ENCODE results near the gene WDR64. TPM values are rescaled to one million over a fixed set of nuclear protein-coding genes. Genes with fewer than 3 reads are reported as not detected.
"Not testable (repeated sequence)": the region's sequence is repeated elsewhere in the genome, so short reads cannot be mapped to it uniquely, and the experiment has no call there.

Gene WDR64
- total and polyA plus RNA-seq, 7 donors = 0.09 TPM; not detected in 6

DNA sequence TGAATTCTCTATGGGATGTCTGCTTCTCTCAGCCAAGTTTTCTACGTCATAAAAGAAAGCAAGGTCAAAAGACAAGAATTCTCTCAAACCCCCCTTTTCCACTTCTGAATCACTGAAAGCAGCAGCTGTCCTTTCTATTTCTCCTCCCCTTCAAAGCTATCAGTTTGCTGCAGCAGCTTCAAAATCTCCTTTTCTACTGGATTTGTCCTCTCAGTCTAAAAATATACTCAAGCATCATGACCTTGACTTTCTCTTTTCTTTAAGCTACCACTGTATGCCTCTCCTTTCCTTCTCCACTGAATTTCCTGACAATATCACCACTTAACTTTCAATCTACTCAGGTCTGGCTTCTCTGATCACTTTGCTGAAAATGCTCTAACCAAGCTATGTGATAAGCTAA is 1.9 kb downstream of the WDR64 start:
- Histone ChIP-seq H3K4me3 (no peak overlapping the region), H3K4me1 (no peaks in the 10 kb centered on the region), H3K36me3 (no peaks in the 10 kb centered on the region), H3K9me3 (no peaks in the 10 kb centered on the region), H3K27ac (no peak overlapping the region), H3K27me3 (no peaks in the 10 kb centered on the region)
- intact Hi-C loops (cut with DNase I) = no loop called here
- TF ChIP-seq POLR2A (IDR thresholded peaks at IDR 0.05) = no peak
- TF ChIP-seq POLR2AphosphoS5 (IDR thresholded peaks at IDR 0.05) = no peak
- no peak for TF ChIP-seq EP300 (IDR thresholded peaks at IDR 0.05)
- TF ChIP-seq, protein P1, sequence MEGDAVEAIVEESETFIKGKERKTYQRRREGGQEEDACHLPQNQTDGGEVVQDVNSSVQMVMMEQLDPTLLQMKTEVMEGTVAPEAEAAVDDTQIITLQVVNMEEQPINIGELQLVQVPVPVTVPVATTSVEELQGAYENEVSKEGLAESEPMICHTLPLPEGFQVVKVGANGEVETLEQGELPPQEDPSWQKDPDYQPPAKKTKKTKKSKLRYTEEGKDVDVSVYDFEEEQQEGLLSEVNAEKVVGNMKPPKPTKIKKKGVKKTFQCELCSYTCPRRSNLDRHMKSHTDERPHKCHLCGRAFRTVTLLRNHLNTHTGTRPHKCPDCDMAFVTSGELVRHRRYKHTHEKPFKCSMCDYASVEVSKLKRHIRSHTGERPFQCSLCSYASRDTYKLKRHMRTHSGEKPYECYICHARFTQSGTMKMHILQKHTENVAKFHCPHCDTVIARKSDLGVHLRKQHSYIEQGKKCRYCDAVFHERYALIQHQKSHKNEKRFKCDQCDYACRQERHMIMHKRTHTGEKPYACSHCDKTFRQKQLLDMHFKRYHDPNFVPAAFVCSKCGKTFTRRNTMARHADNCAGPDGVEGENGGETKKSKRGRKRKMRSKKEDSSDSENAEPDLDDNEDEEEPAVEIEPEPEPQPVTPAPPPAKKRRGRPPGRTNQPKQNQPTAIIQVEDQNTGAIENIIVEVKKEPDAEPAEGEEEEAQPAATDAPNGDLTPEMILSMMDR (IDR thresholded peaks at IDR 0.05) = no peak
- 69 to 75% methylated on average over 1 of the region's 1 CpG for WGBS, 2 donors
- DNase-seq = no peak

DNA sequence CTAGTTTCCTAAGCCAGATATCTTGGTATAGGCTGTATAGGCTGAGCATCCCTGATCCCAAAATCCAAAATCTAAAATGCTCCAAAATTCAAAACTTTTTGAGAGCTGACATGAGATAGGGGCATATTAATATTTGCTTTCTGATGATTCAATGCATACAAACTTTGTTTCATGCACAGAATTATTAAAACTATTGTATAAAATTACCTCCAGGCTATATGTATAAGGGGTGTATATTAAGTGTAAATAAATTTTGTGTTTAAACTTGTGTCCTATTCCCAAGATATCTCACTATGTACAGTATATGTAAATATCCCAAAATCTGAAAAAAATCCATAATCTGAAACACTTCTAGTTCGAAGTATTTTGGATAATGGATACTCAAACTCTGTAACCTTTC is 2.6 kb downstream of the WDR64 start:
- no peak overlapping the region for H3K27ac ChIP-seq
- DNase-seq = no peak
- intact Hi-C loops (cut with DNase I) = no loop called here
- WGBS, 2 donors = 82 to 91% methylated on average over 1 of the region's 1 CpG
- H3K36me3 ChIP-seq = no peaks in the 10 kb centered on the region
- no peaks in the 10 kb centered on the region for H3K4me1 ChIP-seq
- no peak overlapping the region for H3K4me3 ChIP-seq
- no peaks in the 10 kb centered on the region for H3K27me3 ChIP-seq
- TF ChIP-seq, protein P1 (IDR thresholded peaks at IDR 0.05) = no peak
- TF ChIP-seq POLR2A (IDR thresholded peaks at IDR 0.05) (no peak), POLR2AphosphoS5 (IDR thresholded peaks at IDR 0.05) (no peak), EP300 (IDR thresholded peaks at IDR 0.05) (no peak)
- H3K9me3 ChIP-seq = no peaks in the 10 kb centered on the region

DNA sequence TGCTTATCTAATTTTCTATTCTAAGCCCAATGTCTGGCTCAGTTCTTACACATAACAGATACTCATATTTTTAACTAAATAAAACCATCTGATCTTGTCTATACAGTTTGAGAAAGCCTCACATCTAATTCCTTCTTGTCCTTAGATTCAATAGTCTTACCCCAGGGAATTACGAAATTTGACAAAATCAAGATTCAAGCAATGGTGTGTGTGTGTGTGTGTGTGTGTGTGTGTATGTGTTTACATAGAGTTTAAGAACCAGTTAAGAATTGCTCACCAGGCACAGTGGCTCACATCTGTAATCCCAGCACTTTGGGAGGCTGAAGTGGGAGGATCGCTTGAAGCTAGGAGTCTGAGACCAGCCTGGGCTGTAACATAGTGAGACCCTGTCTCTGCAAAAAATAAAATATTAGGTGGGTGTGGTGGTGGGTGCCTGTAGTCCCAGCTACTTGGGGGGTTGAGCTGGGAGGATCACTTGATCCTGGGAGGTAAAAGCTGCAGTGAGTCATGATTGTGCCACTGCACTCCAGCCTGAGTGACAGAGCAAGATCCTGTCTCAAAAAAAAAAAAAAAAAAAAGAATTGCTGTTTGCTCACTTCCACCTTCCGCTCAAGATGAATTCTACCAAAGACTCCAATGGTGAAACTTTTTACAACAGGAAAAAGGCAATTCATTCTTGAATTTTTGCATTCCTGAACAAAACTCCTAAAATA is 6.2 kb downstream of the WDR64 start:
- no peak overlapping the region for H3K27ac ChIP-seq
- TF ChIP-seq POLR2AphosphoS5 (IDR thresholded peaks at IDR 0.05) (no peak), POLR2A (IDR thresholded peaks at IDR 0.05) (no peak), EP300 (IDR thresholded peaks at IDR 0.05) (no peak)
- TF ChIP-seq, protein P1 (IDR thresholded peaks at IDR 0.05) = no peak
- intact Hi-C loops (cut with DNase I) = no loop called here

DNA sequence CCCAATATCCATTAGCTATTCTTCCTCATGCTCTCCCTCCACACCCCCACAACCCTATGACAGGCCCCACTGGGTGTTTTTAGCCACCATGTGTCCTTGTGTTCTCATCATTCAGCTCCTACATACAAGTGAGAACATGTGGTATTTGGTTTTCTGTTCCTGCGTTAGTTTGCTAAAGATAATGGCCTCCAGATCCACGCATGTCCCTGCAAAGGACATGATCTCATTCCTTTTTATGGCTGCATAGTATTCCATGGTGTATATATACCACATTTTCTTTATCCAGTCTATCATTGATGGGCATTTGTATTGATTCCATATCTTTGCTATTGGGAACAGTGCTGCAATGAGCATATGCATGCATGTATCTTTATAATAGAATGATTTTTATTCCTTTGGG is 6.9 kb downstream of the WDR64 start:
- H3K4me1 ChIP-seq; H3K27me3 ChIP-seq; H3K36me3 ChIP-seq; H3K27ac ChIP-seq; H3K4me3 ChIP-seq; H3K9me3 ChIP-seq; intact Hi-C loops (cut with DNase I); DNase-seq: not testable (repeated sequence)
- 94 to 95% methylated on average over 2 of the region's 2 CpGs for WGBS, 2 donors

More for the DNA sequence above, 6.2 kb downstream of the WDR64 start:
- Histone ChIP-seq H3K27me3 (no peaks in the 10 kb centered on the region), H3K9me3 (no peaks in the 10 kb centered on the region), H3K36me3 (no peaks in the 10 kb centered on the region), H3K4me3 (no peak overlapping the region), H3K4me1 (no peaks in the 10 kb centered on the region)
- 75 to 90% methylated on average over 3 of the region's 3 CpGs for WGBS, 2 donors
- no peak for DNase-seq

DNA sequence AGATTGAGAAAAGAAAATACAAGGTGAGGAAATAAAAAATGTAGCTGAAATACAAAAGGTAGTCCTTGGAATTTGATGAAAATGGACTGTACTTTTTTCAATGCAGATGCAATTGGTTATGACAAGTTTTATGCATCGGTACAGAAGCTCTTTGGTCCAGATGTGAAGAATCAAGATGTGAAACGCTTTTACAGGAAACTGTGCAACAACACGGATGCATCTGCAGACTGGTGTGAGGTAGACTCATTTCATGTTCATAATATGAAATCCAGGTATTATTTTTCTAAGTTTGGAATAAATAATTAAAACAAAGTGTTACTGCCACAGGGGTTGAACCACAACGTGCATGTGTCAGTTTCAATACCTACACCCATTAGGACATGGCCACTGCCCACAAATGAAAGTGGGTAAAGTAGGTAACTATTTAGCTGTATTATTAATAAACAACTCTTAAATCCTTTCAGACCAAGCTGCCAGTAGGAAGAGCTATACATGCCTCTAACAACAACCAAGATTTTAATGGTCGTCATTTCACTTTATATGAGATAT is 8.4 kb downstream of the WDR64 start:
- no peak for DNase-seq
- 90 to 91% methylated on average over 5 of the region's 5 CpGs for WGBS, 2 donors
- no peak for TF ChIP-seq POLR2A (IDR thresholded peaks at IDR 0.05)
- no peak for TF ChIP-seq EP300 (IDR thresholded peaks at IDR 0.05)
- TF ChIP-seq POLR2AphosphoS5 (IDR thresholded peaks at IDR 0.05) = no peak
- TF ChIP-seq, protein P1 (IDR thresholded peaks at IDR 0.05) = no peak

More for the DNA sequence above, 8.4 kb downstream of the WDR64 start:
- Histone ChIP-seq H3K36me3 (no peaks in the 10 kb centered on the region), H3K9me3 (no peaks in the 10 kb centered on the region), H3K4me1 (no peaks in the 10 kb centered on the region), H3K27ac (no peak overlapping the region), H3K27me3 (no peaks in the 10 kb centered on the region), H3K4me3 (no peak overlapping the region)
- intact Hi-C loops (cut with DNase I) = no loop called here

Data from sigmoid colon (tissue), 7 donors.